NT2/D1 (cell line): Measurements from ENCODE around the gene TEX22.

Source experiments
- DNase-seq: peaks from one replicate; pipeline ENCODE4 v3.0.0-alpha.2; 2011; ENCODE audit warnings: low read depth, low spot score
- H3K27me3 ChIP-seq: 2 replicates; pipeline ENCODE4 v1.6.0; 2011; ENCODE audit warnings: mild to moderate bottlenecking; ENCODE audit not compliant: insufficient read length, insufficient read depth
- H3K36me3 ChIP-seq: 2 replicates; pipeline ENCODE4 v1.6.1; 2011; ENCODE audit warnings: mild to moderate bottlenecking, low read length, mixed read lengths; ENCODE audit not compliant: insufficient read depth, insufficient read length
- H3K4me1 ChIP-seq: 2 replicates; pipeline ENCODE4 v1.5.1; 2011; ENCODE audit not compliant: insufficient read depth, insufficient read length
- H3K4me3 ChIP-seq: 2 replicates; pipeline ENCODE4 v1.5.1; 2011; ENCODE audit warnings: low read depth; ENCODE audit not compliant: insufficient read length
- H3K9ac ChIP-seq: 2 replicates; pipeline ENCODE4 v1.6.0; 2011; ENCODE audit warnings: low read depth; ENCODE audit not compliant: insufficient read length
- H3K9me3 ChIP-seq: 2 replicates; pipeline ENCODE4 v1.5.1; 2011; ENCODE audit warnings: mild to moderate bottlenecking, low read length; ENCODE audit not compliant: insufficient read depth
- SUZ12 ChIP-seq: IDR thresholded peaks from 2 replicates; pipeline ENCODE4 v1.6.1; 2011; ENCODE audit not compliant: insufficient read length, insufficient read depth; ENCODE audit errors: extremely low read depth
- YY1 ChIP-seq: IDR thresholded peaks from 2 replicates; pipeline ENCODE4 v1.6.1; 2011; ENCODE audit not compliant: insufficient read length, insufficient read depth
- ZNF274 ChIP-seq: IDR thresholded peaks from 2 replicates; pipeline ENCODE4 v1.6.1; 2011; ENCODE audit warnings: mild to moderate bottlenecking, low read depth, low read length

Gene TEX22

GRCh38 chr14:105415481-105416428, 17.4 kb downstream of the TEX22 start:
- TF ChIP-seq ZNF274 (no peak), SUZ12 (no peak), YY1 (no peak)
- Histone ChIP-seq H3K4me1 (peaks cover 19% of the 10 kb centered on the region), H3K36me3 (peaks cover 3% of the 10 kb centered on the region), H3K9ac (no peak overlapping the region), H3K27me3 (peaks cover 13% of the 10 kb centered on the region), H3K4me3 (peak overlapping the region; percentile 40), H3K9me3 (no peaks in the 10 kb centered on the region)
- DNase-seq = no peak

- H3K4me3 ChIP-seq = no peak overlapping the region
- DNase-seq = no peak
- peaks cover 13% of the 10 kb centered on the region for H3K36me3 ChIP-seq
- H3K4me1 ChIP-seq = peaks cover 24% of the 10 kb centered on the region
- H3K27me3 ChIP-seq = peaks cover 13% of the 10 kb centered on the region
- TF ChIP-seq ZNF274 (no peak), SUZ12 (no peak), YY1 (no peak)
- no peaks in the 10 kb centered on the region for H3K9me3 ChIP-seq
- H3K9ac ChIP-seq = no peak overlapping the region
These were observed 18.3 kb downstream of the TEX22 start for GRCh38 chr14:105416671-105417070.

- Histone ChIP-seq H3K4me3 (no peak overlapping the region), H3K9me3 (no peaks in the 10 kb centered on the region), H3K9ac (peak overlapping the region; percentile 15), H3K27me3 (peaks cover 13% of the 10 kb centered on the region), H3K36me3 (peaks cover 23% of the 10 kb centered on the region), H3K4me1 (peaks cover 28% of the 10 kb centered on the region)
- TF ChIP-seq ZNF274 (no peak), SUZ12 (no peak), YY1 (no peak)
- no peak for DNase-seq
These were observed 19.4 kb downstream of the TEX22 start for GRCh38 chr14:105417690-105418121.

- DNase-seq = no peak
- H3K9ac ChIP-seq = peak overlapping the region; percentile 85
- H3K4me3 ChIP-seq = peak overlapping the region; percentile 62
- H3K27me3 ChIP-seq = peaks cover 9% of the 10 kb centered on the region
- H3K4me1 ChIP-seq = peaks cover 25% of the 10 kb centered on the region
- TF ChIP-seq ZNF274 = no peak
- TF ChIP-seq SUZ12 = no peak
- TF ChIP-seq YY1 = no peak
- H3K9me3 ChIP-seq = no peaks in the 10 kb centered on the region
- peaks cover 27% of the 10 kb centered on the region for H3K36me3 ChIP-seq
These were observed 20.2 kb downstream of the TEX22 start for GRCh38 chr14:105418269-105419194.

- H3K4me1 ChIP-seq = peaks cover 21% of the 10 kb centered on the region
These were observed 21.1 kb downstream of the TEX22 start, which contains the start of gene MTA1 for GRCh38 chr14:105419195-105420091. TSS of gene MTA1 (plus strand) at chr14:105419827. CDS start at chr14:105420036, 209 bp downstream.

GRCh38 chr14:105420101-105420973, 22.0 kb downstream of the TEX22 start:
- peak overlapping the region; percentile 93 for H3K9ac ChIP-seq
- DNase-seq = no peak
- TF ChIP-seq YY1 = no peak
- no peak for TF ChIP-seq ZNF274
- no peak for TF ChIP-seq SUZ12
- peaks cover 21% of the 10 kb centered on the region for H3K4me1 ChIP-seq
- H3K4me3 ChIP-seq = peak overlapping the region; percentile 80
- H3K27me3 ChIP-seq = no peaks in the 10 kb centered on the region
- H3K9me3 ChIP-seq = no peaks in the 10 kb centered on the region
- H3K36me3 ChIP-seq = peaks cover 39% of the 10 kb centered on the region

More at GRCh38 chr14:105419195-105420091, 21.1 kb downstream of the TEX22 start, which contains the start of gene MTA1:
- no peak for TF ChIP-seq ZNF274
- no peak for TF ChIP-seq SUZ12
- no peak for TF ChIP-seq YY1
- peaks cover 2% of the 10 kb centered on the region for H3K27me3 ChIP-seq
- H3K4me3 ChIP-seq = peak within 1 kb of the TSS; percentile 80
- H3K9ac ChIP-seq = peak within 1 kb of the TSS; percentile 93
- DNase-seq = no peak
- H3K9me3 ChIP-seq = no peaks in the 10 kb centered on the region
- H3K36me3 ChIP-seq = peaks cover 32% of the 10 kb centered on the region
